B cell (primary cell): ENCODE measurements around the gene PHLDA3. TPM values are rescaled to one million over a fixed set of nuclear protein-coding genes. Genes with fewer than 3 reads are reported as not detected.

Experiments used
- ATAC-seq: fragments of 200-7000 bp; cut with Tn5 transposase; one replicate; pipeline ENCODE4 v1.10.0; 2021; ENCODE audit warnings: low read depth, mild to moderate bottlenecking, moderate number of reproducible peaks, moderate library complexity
- CTCF ChIA-PET: fragments of 350-600 bp; sonication (Branson Sonifier 250); formaldehyde crosslinking; loops from one replicate; lab custom pipeline; 2021; ENCODE audit warnings: antibody characterized with exemption, inconsistent platforms; lab: Charles Lee
- POLR2A ChIA-PET: fragments of 350-600 bp; sonication (Branson Sonifier 250); formaldehyde crosslinking; loops from one replicate; lab custom pipeline; 2021; ENCODE audit warnings: antibody characterized with exemption; lab: Charles Lee
- DNase-seq: peaks from one replicate; pipeline ENCODE4 v3.0.0; 2013
- H2AFZ ChIP-seq: 2 replicates; pipeline ENCODE4 v1.6.1; 2012; ENCODE audit warnings: mild to moderate bottlenecking, low read depth, low read length; ENCODE audit not compliant: insufficient read depth, poor library complexity, severe bottlenecking
- H3K27ac ChIP-seq, 2 donors: 1 replicate in 1 of 2; 2 replicates in 1 of 2; pipeline ENCODE4 v1.5.1; 2012 to 2013; ENCODE audit warnings: low read length in 2 of 2, mild to moderate bottlenecking in 2 of 2, moderate library complexity in 1 of 2
- H3K27me3 ChIP-seq, 4 experiments: fragments of 200-600 bp in 1 of 4; sonication (generic) in 1 of 4; replicated peaks in 1 of 4; 1 replicate in 2 of 4; 2 replicates in 2 of 4; pipeline versions ENCODE4 v1.6.1 to v1.7.0; 2013 to 2016; ENCODE audit warnings: low read length in 3 of 4, mild to moderate bottlenecking in 2 of 4, mixed read lengths in 1 of 4, moderate library complexity in 1 of 4; ENCODE audit not compliant: insufficient read depth in 4 of 4, control insufficient read depth in 3 of 4; ENCODE audit errors: control extremely low read depth in 1 of 4
- H3K36me3 ChIP-seq, 2 experiments: replicated peaks in 1 of 2; 1 replicate in 1 of 2; 2 replicates in 1 of 2; pipeline versions ENCODE4 v1.6.1 to v1.7.1; 2013; ENCODE audit warnings: low read length in 1 of 2; ENCODE audit not compliant: insufficient read depth in 2 of 2, control insufficient read depth in 1 of 2; ENCODE audit errors: control extremely low read depth in 1 of 2, extremely low read depth in 1 of 2
- H3K4me1 ChIP-seq, 2 donors: fragments of 200-600 bp in 1 of 2; sonication (generic) in 1 of 2; 1 replicate in 1 of 2; 2 replicates in 1 of 2; pipeline versions ENCODE4 v1.5.1 to v1.6.1; 2013 to 2017; ENCODE audit warnings: low read length in 2 of 2; ENCODE audit not compliant: control insufficient read depth in 2 of 2, insufficient read depth in 2 of 2
- H3K4me2 ChIP-seq: replicated peaks from 2 replicates; pipeline ENCODE3; 2012; ENCODE audit warnings: mild to moderate bottlenecking, low read depth, low read length; ENCODE audit not compliant: poor library complexity, severe bottlenecking
- H3K4me3 ChIP-seq, 5 experiments: fragments of 200-600 bp in 1 of 5; sonication (generic) in 1 of 5; 1 replicate in 3 of 5; 2 replicates in 2 of 5; pipeline versions ENCODE4 v1.5.1 to v1.7.0; 2011 to 2016; ENCODE audit warnings: low read length in 4 of 5, mild to moderate bottlenecking in 4 of 5, low read depth in 2 of 5, control low read depth in 1 of 5, moderate library complexity in 1 of 5; ENCODE audit not compliant: insufficient read depth in 1 of 5; ENCODE audit errors: control extremely low read depth in 1 of 5, extremely low read depth in 1 of 5
- H3K79me2 ChIP-seq: fragments of 200-600 bp; sonication (generic); one replicate; pipeline ENCODE4 v1.6.0; 2016; ENCODE audit warnings: low read length; ENCODE audit not compliant: control insufficient read depth, insufficient read depth
- H3K9ac ChIP-seq: fragments of 200-600 bp; sonication (generic); 2 replicates; pipeline ENCODE4 v1.6.1; 2017; ENCODE audit warnings: mild to moderate bottlenecking, low read length, moderate library complexity
- H3K9me3 ChIP-seq, 3 donors: one replicate each; pipeline versions ENCODE4 v1.6.1 to v1.7.1; 2013; ENCODE audit warnings: low read length in 2 of 3; ENCODE audit not compliant: control insufficient read depth in 2 of 3, insufficient read depth in 1 of 3; ENCODE audit errors: control extremely low read depth in 1 of 3
- H4K20me1 ChIP-seq: 2 replicates; pipeline ENCODE4 v1.6.0; 2012; ENCODE audit warnings: mild to moderate bottlenecking, low read length; ENCODE audit not compliant: insufficient read depth, control insufficient read depth, poor library complexity, severe bottlenecking
- H3K27ac Mint-ChIP-seq: one replicate; pipeline ENCODE4 v1.8.0; 2021; ENCODE audit warnings: mixed read lengths
- H3K27me3 Mint-ChIP-seq: one replicate; pipeline ENCODE4 v1.8.0; 2021; ENCODE audit warnings: mixed read lengths
- H3K4me1 Mint-ChIP-seq: one replicate; pipeline ENCODE4 v1.8.0; 2021; ENCODE audit warnings: mixed read lengths
- H3K4me3 Mint-ChIP-seq: one replicate; pipeline ENCODE4 v1.8.0; 2021; ENCODE audit warnings: mixed read lengths
- H3K9me3 Mint-ChIP-seq: one replicate; pipeline ENCODE4 v1.8.0; 2022; ENCODE audit warnings: mixed read lengths; ENCODE audit not compliant: insufficient read depth
- CTCF ChIP-seq: fragments of 200-600 bp; IDR thresholded peaks from one replicate; pipeline ENCODE4 v1.8.0; 2022; ENCODE audit warnings: antibody characterized with exemption, mild to moderate bottlenecking
- EZH2 ChIP-seq: IDR thresholded peaks from 2 replicates; pipeline ENCODE4 v1.6.1; 2012; ENCODE audit warnings: borderline replicate concordance, low read depth, mild to moderate bottlenecking, moderate library complexity, low read length; ENCODE audit not compliant: insufficient read depth, poor library complexity, severe bottlenecking
- WGBS: methylation state at CpG from one replicate; pipeline ENCODE4 v1.1.5; 2013; ENCODE audit warnings: missing lambda C conversion rate; ENCODE audit not compliant: insufficient coverage; 5-methylcytosine and 5-hydroxymethylcytosine counted together
- intact Hi-C: fragments of 100-400 bp; cut with micrococcal nuclease; formaldehyde crosslinking; loops from one replicate; pipeline ENCODE4 v1.10.0; 2022
- polyA plus RNA-seq: library from polyadenylated mRNA; depleted of rRNA; stranded (reverse); fragments of >200 nt; gene quantifications from 2 replicates; pipeline ENCODE4 v1.2.3, GENCODE V29; 2012
- total RNA-seq, 2 donors: library from RNA; stranded (reverse); fragments of 120-200 nt in 1 of 2; gene quantifications; 1 replicate in 1 of 2; 2 replicates in 1 of 2; pipeline versions ENCODE4 v1.2.3 to v1.2.4, GENCODE V29; 2013 to 2022

The PHLDA3 gene
- total and polyA plus RNA-seq, 2 donors (not counting 1 experiment from before 2014, with no cell fraction given), result 0.20 to 0.30 TPM

DNA sequence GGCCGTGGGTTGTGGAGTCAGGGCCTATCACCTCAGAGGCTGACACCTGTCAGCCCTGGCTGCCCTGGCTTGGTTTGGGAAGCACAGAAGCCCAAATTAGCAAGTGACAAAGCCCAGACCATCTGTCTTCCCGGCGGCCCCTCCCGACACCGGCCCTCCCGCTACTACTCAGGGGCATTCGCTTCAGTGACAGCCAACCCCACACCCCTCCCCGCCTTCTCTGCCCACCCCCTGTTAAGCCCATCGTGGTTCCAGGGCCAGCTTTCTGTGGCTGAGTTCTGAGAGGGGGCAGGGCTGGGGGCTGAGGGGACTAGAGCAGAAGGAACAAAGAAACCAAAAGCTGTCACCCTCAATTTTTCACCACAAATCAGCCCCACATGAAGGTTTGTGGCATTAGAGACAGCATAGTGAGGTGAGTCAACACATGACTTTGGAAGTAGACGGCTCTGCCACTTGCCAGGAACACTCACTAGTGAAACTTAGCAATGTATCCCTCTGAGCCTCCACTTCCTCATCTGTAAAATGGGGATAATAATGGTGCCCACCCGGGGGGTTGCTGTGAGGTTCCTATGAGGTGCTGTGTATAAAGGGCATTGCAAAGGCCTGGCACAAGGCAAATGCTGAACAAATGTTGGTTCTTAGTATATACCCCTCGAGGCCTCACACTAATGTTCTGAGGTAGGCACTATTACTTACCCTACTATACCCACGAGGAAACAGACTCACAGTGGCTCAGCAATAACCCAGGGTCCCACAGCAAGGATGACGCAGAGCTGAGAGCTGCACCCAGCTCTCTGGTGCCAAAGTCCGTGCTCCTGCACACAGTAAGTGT, 42.3 kb downstream of the PHLDA3 start:
- H4K20me1 ChIP-seq, result no peaks in the 10 kb centered on the region
- no peak for DNase-seq
- 46% methylated on average over 7 of the region's 15 CpGs for WGBS
- no peaks in the 10 kb centered on the region for H3K4me1 ChIP-seq
- Mint-ChIP-seq H3K4me1 (no peaks in the 10 kb centered on the region), H3K27me3 (peaks cover 23% of the 10 kb centered on the region), H3K4me3 (no peak overlapping the region), H3K9me3 (no peaks in the 10 kb centered on the region), H3K27ac (no peak overlapping the region)
- H3K27ac ChIP-seq, result no peak overlapping the region
- no peak for TF ChIP-seq CTCF
- TF ChIP-seq EZH2, result no peak
- no peaks in the 10 kb centered on the region for H3K79me2 ChIP-seq
- no peak overlapping the region for H2AFZ ChIP-seq
- H3K27me3 ChIP-seq, result no peaks in the 10 kb centered on the region
- H3K9ac ChIP-seq, result no peak overlapping the region
- ATAC-seq, result no peak
- H3K9me3 ChIP-seq, result no peaks in the 10 kb centered on the region
- H3K4me2 ChIP-seq, result no peak overlapping the region
- CTCF ChIA-PET, result no interaction called here
- H3K4me3 ChIP-seq, result no peak overlapping the region
- POLR2A ChIA-PET, result no interaction called here
- intact Hi-C loops, result no loop called here
- H3K36me3 ChIP-seq, result no peaks in the 10 kb centered on the region

GRCh38 chr1:201424146-201424545, 44.8 kb downstream of the PHLDA3 start:
- no peak overlapping the region for H3K4me3 Mint-ChIP-seq
- Histone ChIP-seq H3K79me2 (no peaks in the 10 kb centered on the region), H3K9me3 (no peaks in the 10 kb centered on the region), H3K4me2 (no peak overlapping the region), H2AFZ (no peak overlapping the region), H4K20me1 (no peaks in the 10 kb centered on the region), H3K27ac (no peak overlapping the region), H3K4me1 (no peaks in the 10 kb centered on the region), H3K9ac (no peak overlapping the region), H3K36me3 (no peaks in the 10 kb centered on the region), H3K4me3 (no peak overlapping the region), H3K27me3 (no peaks in the 10 kb centered on the region)
- 84% methylated on average over 2 of the region's 2 CpGs for WGBS
- intact Hi-C loops, result no loop called here
- no peaks in the 10 kb centered on the region for H3K4me1 Mint-ChIP-seq
- TF ChIP-seq EZH2 (no peak), CTCF (no peak)
- peaks cover 13% of the 10 kb centered on the region for H3K27me3 Mint-ChIP-seq
- H3K27ac Mint-ChIP-seq, result no peak overlapping the region
- H3K9me3 Mint-ChIP-seq, result no peaks in the 10 kb centered on the region
- ChIA-PET POLR2A (no interaction called here), CTCF (no interaction called here)
- ATAC-seq (no peak), DNase-seq (no peak)
